Ishikawa (cell line): ENCODE data around the gene CENPL.

Source experiments
- CEBPB ChIP-seq: IDR thresholded peaks from 2 replicates; pipeline ENCODE4 v1.6.1; 2012
- CREB1 ChIP-seq: IDR thresholded peaks from 2 replicates; pipeline ENCODE4 v1.6.1; 2012; ENCODE audit warnings: low read depth
- EP300 ChIP-seq: IDR thresholded peaks from 2 replicates; pipeline ENCODE4 v1.6.1; 2012; ENCODE audit warnings: borderline replicate concordance
- MAX ChIP-seq: IDR thresholded peaks from 2 replicates; pipeline ENCODE4 v1.6.1; 2012
- RAD21 ChIP-seq: IDR thresholded peaks from 2 replicates; pipeline ENCODE4 v1.6.1; 2012; ENCODE audit warnings: low read depth
- REST ChIP-seq: IDR thresholded peaks from 2 replicates; pipeline ENCODE4 v1.6.1; 2012; ENCODE audit warnings: low read depth, mild to moderate bottlenecking
- ZBTB7A ChIP-seq: IDR thresholded peaks from 2 replicates; pipeline ENCODE4 v1.6.1; 2012; ENCODE audit warnings: low read depth

GRCh38 chr1:173863224-173864161, 38.8 kb upstream of the CENPL start:
- no peak for TF ChIP-seq CREB1
- TF ChIP-seq RAD21 = no peak
- TF ChIP-seq REST = peak; percentile 8; the same call in 1 of the 2 replicates
- no peak for TF ChIP-seq CEBPB
- TF ChIP-seq EP300 = no peak
- TF ChIP-seq ZBTB7A = no peak
- no peak for TF ChIP-seq MAX
